NCI-H526 treated with DMSO at 0.1 percent for 48 hours (cell line): ENCODE data around the gene ANO6.

Experiments used
- DNase-seq: peaks from one replicate; lab custom pipeline; 2025; lab: John Stamatoyannopoulos, UW

Gene ANO6

GRCh38 chr12:45279931-45280830, 64.3 kb downstream of the ANO6 start:
- no peak for DNase-seq

GRCh38 chr12:45281994-45282393, 66.1 kb downstream of the ANO6 start:
- DNase-seq = no peak

GRCh38 chr12:45282411-45282810, 66.5 kb downstream of the ANO6 start:
- DNase-seq = no peak

- no peak for DNase-seq
These were observed 68.4 kb downstream of the ANO6 start for GRCh38 chr12:45284096-45284901.

- no peak for DNase-seq
These were observed 69.8 kb downstream of the ANO6 start for GRCh38 chr12:45285717-45286116.

GRCh38 chr12:45286621-45287020, 70.7 kb downstream of the ANO6 start:
- DNase-seq = no peak

- no peak for DNase-seq
These were observed 73.6 kb downstream of the ANO6 start for GRCh38 chr12:45289245-45290215.

GRCh38 chr12:45290216-45290605, 74.3 kb downstream of the ANO6 start:
- DNase-seq = no peak

GRCh38 chr12:45291518-45291917, 75.6 kb downstream of the ANO6 start:
- DNase-seq = no peak

GRCh38 chr12:45292486-45293195, 76.7 kb downstream of the ANO6 start:
- no peak for DNase-seq

GRCh38 chr12:45294906-45295305, 79.0 kb downstream of the ANO6 start:
- DNase-seq = no peak

GRCh38 chr12:45296046-45296586, 80.2 kb downstream of the ANO6 start:
- DNase-seq = no peak

GRCh38 chr12:45298047-45298446, 82.2 kb downstream of the ANO6 start:
- no peak for DNase-seq

- no peak for DNase-seq
These were observed 83.1 kb downstream of the ANO6 start for GRCh38 chr12:45298721-45299692.

- no peak for DNase-seq
These were observed 86.9 kb downstream of the ANO6 start for GRCh38 chr12:45302621-45303369.

GRCh38 chr12:45303945-45304344, 88.0 kb downstream of the ANO6 start:
- no peak for DNase-seq

- DNase-seq = no peak
These were observed 88.8 kb downstream of the ANO6 start for GRCh38 chr12:45304514-45305178.

- no peak for DNase-seq
These were observed 90.0 kb downstream of the ANO6 start for GRCh38 chr12:45305907-45306306.
